ENCODE measurements around the gene CCNJL. TPM values are rescaled to one million over a fixed set of nuclear protein-coding genes. Genes with fewer than 3 reads are reported as not detected.

Gene CCNJL
- total and polyA plus RNA-seq, 4 donors: 0.07 to 0.84 (median 0.63) TPM

DNA sequence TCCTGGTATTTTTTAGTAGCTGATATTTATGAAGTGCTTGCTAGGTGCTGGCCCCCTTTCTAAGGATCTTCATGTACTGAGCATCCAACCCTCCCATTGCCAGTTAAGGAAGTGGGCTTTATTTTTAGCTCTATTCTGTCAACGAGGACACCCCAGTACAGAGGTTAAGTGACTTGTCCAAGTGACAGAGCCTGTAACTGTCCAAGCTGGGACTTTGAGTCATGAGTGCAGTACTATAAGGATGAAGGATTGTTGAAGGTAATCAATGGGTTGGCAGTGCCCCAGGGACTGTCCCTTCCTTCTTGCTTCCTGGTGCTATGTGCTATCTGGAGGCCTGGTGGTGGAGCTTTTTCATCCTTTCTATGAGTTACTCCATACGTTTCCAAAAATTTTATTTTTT, 101.0 kb downstream of the CCNJL start:
- 66% methylated on average over 2 of the region's 2 CpGs for WGBS
- no peak overlapping the region for H3K9ac ChIP-seq (ENCODE audit: low read depth in 1 of 2, low read length in 2 of 2)
- TF ChIP-seq SP1 (IDR thresholded peaks at IDR 0.05): no peak
- TF ChIP-seq HNF4A (conservative IDR thresholded peaks at IDR 0.05): no peak
- no peak for TF ChIP-seq JUND (IDR thresholded peaks at IDR 0.05)
- no peak for TF ChIP-seq RAD21 (IDR thresholded peaks at IDR 0.05)
- TF ChIP-seq, protein P1, sequence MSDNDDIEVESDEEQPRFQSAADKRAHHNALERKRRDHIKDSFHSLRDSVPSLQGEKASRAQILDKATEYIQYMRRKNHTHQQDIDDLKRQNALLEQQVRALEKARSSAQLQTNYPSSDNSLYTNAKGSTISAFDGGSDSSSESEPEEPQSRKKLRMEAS (IDR thresholded peaks at IDR 0.05): no peak
- TF ChIP-seq YY1 (IDR thresholded peaks at IDR 0.05): no peak
- TF ChIP-seq TAF1 (conservative IDR thresholded peaks at IDR 0.05): no peak
- TF ChIP-seq HNF4G (IDR thresholded peaks at IDR 0.05): no peak
- TF ChIP-seq RXRA (IDR thresholded peaks at IDR 0.05): no peak
- TF ChIP-seq NR2F2 (IDR thresholded peaks at IDR 0.05): no peak
- TF ChIP-seq, protein P2, sequence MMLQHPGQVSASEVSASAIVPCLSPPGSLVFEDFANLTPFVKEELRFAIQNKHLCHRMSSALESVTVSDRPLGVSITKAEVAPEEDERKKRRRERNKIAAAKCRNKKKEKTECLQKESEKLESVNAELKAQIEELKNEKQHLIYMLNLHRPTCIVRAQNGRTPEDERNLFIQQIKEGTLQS (IDR thresholded peaks at IDR 0.05): no peak
- TF ChIP-seq, protein P3, sequence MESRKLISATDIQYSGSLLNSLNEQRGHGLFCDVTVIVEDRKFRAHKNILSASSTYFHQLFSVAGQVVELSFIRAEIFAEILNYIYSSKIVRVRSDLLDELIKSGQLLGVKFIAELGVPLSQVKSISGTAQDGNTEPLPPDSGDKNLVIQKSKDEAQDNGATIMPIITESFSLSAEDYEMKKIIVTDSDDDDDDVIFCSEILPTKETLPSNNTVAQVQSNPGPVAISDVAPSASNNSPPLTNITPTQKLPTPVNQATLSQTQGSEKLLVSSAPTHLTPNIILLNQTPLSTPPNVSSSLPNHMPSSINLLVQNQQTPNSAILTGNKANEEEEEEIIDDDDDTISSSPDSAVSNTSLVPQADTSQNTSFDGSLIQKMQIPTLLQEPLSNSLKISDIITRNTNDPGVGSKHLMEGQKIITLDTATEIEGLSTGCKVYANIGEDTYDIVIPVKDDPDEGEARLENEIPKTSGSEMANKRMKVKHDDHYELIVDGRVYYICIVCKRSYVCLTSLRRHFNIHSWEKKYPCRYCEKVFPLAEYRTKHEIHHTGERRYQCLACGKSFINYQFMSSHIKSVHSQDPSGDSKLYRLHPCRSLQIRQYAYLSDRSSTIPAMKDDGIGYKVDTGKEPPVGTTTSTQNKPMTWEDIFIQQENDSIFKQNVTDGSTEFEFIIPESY (IDR thresholded peaks at IDR 0.05): no peak
- no peak for TF ChIP-seq FOXA2 (IDR thresholded peaks at IDR 0.05)
- TF ChIP-seq EGR1 (IDR thresholded peaks at IDR 0.05; ENCODE audit: low read depth in 2 of 2): no peak
- TF ChIP-seq FOXA1 (IDR thresholded peaks at IDR 0.05): no peak
- TF ChIP-seq GABPA (IDR thresholded peaks at IDR 0.05 in 1 of 2, conservative IDR thresholded peaks at IDR 0.05 in 1 of 2): no peak
- TF ChIP-seq, protein P4, sequence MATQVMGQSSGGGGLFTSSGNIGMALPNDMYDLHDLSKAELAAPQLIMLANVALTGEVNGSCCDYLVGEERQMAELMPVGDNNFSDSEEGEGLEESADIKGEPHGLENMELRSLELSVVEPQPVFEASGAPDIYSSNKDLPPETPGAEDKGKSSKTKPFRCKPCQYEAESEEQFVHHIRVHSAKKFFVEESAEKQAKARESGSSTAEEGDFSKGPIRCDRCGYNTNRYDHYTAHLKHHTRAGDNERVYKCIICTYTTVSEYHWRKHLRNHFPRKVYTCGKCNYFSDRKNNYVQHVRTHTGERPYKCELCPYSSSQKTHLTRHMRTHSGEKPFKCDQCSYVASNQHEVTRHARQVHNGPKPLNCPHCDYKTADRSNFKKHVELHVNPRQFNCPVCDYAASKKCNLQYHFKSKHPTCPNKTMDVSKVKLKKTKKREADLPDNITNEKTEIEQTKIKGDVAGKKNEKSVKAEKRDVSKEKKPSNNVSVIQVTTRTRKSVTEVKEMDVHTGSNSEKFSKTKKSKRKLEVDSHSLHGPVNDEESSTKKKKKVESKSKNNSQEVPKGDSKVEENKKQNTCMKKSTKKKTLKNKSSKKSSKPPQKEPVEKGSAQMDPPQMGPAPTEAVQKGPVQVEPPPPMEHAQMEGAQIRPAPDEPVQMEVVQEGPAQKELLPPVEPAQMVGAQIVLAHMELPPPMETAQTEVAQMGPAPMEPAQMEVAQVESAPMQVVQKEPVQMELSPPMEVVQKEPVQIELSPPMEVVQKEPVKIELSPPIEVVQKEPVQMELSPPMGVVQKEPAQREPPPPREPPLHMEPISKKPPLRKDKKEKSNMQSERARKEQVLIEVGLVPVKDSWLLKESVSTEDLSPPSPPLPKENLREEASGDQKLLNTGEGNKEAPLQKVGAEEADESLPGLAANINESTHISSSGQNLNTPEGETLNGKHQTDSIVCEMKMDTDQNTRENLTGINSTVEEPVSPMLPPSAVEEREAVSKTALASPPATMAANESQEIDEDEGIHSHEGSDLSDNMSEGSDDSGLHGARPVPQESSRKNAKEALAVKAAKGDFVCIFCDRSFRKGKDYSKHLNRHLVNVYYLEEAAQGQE (IDR thresholded peaks at IDR 0.05): no peak

DNA sequence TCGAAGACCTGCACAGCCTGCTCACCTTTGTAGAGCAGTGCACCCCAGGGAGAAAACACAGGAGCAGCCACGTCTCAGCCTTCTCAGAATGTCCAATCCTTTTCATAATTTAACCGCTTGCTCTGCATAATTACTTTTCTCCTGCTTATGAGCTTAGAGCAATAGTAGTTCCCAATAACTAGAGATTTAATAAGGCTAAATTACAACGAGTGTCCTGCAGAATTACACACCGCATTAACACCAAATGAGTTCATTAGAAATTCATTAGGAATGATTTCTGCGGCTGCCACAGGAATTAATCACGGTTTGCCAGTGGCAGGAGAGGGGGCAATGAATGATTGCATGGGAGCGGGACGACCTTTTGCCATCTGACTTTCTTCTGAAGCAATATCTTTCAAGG, 101.8 kb downstream of the CCNJL start:
- WGBS: 89% methylated on average over 9 of the region's 9 CpGs
- Histone ChIP-seq H3K4me3 (ENCODE audit: low read depth in 1 of 3, low read length in 3 of 3) (no peak overlapping the region), H3K9ac (ENCODE audit: low read depth in 1 of 2, low read length in 2 of 2) (no peak overlapping the region), H3K27ac (ENCODE audit: low read depth in 1 of 2, low read length in 2 of 2) (no peak overlapping the region), H3K27me3 (ENCODE audit: control insufficient read depth in 4 of 4, insufficient read depth in 4 of 4, low read length in 3 of 4) (no peaks in the 10 kb centered on the region), H3K4me1 (ENCODE audit: control insufficient read depth in 4 of 4, insufficient read depth in 4 of 4, low read length in 3 of 4) (no peaks in the 10 kb centered on the region), H3K9me3 (ENCODE audit: control insufficient read depth in 4 of 4, low read length in 3 of 4) (no peaks in the 10 kb centered on the region), H3K36me3 (ENCODE audit: control insufficient read depth in 4 of 4, insufficient read depth in 3 of 4, low read depth in 1 of 4, low read length in 3 of 4) (no peaks in the 10 kb centered on the region)
- TF ChIP-seq NR2F2 (IDR thresholded peaks at IDR 0.05) (no peak), FOXA2 (IDR thresholded peaks at IDR 0.05) (no peak), SP1 (IDR thresholded peaks at IDR 0.05) (no peak), GABPA (IDR thresholded peaks at IDR 0.05 in 1 of 2, conservative IDR thresholded peaks at IDR 0.05 in 1 of 2) (no peak)
- TF ChIP-seq, protein P5, sequence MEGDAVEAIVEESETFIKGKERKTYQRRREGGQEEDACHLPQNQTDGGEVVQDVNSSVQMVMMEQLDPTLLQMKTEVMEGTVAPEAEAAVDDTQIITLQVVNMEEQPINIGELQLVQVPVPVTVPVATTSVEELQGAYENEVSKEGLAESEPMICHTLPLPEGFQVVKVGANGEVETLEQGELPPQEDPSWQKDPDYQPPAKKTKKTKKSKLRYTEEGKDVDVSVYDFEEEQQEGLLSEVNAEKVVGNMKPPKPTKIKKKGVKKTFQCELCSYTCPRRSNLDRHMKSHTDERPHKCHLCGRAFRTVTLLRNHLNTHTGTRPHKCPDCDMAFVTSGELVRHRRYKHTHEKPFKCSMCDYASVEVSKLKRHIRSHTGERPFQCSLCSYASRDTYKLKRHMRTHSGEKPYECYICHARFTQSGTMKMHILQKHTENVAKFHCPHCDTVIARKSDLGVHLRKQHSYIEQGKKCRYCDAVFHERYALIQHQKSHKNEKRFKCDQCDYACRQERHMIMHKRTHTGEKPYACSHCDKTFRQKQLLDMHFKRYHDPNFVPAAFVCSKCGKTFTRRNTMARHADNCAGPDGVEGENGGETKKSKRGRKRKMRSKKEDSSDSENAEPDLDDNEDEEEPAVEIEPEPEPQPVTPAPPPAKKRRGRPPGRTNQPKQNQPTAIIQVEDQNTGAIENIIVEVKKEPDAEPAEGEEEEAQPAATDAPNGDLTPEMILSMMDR (IDR thresholded peaks at IDR 0.05; ENCODE audit: low read depth, low read length, missing input control): no peak
- TF ChIP-seq, protein P1 (IDR thresholded peaks at IDR 0.05): no peak
- no peak for DNase-seq (ENCODE audit: low spot score)

More for the DNA sequence above, 101.0 kb downstream of the CCNJL start:
- H3K4me1 ChIP-seq (ENCODE audit: control insufficient read depth in 4 of 4, insufficient read depth in 4 of 4, low read length in 3 of 4): no peaks in the 10 kb centered on the region
- H3K36me3 ChIP-seq (ENCODE audit: control insufficient read depth in 4 of 4, insufficient read depth in 3 of 4, low read depth in 1 of 4, low read length in 3 of 4): no peaks in the 10 kb centered on the region
- no peaks in the 10 kb centered on the region for H3K27me3 ChIP-seq (ENCODE audit: control insufficient read depth in 4 of 4, insufficient read depth in 4 of 4, low read length in 3 of 4)
- no peak overlapping the region for H3K27ac ChIP-seq (ENCODE audit: low read depth in 1 of 2, low read length in 2 of 2)
- DNase-seq (ENCODE audit: low spot score): no peak
- no peaks in the 10 kb centered on the region for H3K9me3 ChIP-seq (ENCODE audit: control insufficient read depth in 4 of 4, low read length in 3 of 4)
- no peak overlapping the region for H3K4me3 ChIP-seq (ENCODE audit: low read depth in 1 of 3, low read length in 3 of 3)

All from liver (tissue), 9 donors.